HG03378 (cell line): ENCODE measurements around the gene NDUFA5.
"Not testable (repeated sequence)": the region's sequence is repeated elsewhere in the genome, so short reads cannot be mapped to it uniquely, and the experiment has no call there.

Experiments
- ATAC-seq: cut with Tn5 transposase; IDR thresholded peaks from one replicate; pipeline ENCODE4 v1.9.1; 2021; ENCODE audit warnings: mild to moderate bottlenecking, moderate library complexity; ENCODE audit not compliant: unreplicated experiment

NDUFA5 gene

GRCh38 chr7:123526533-123526932 is 31.1 kb downstream of the NDUFA5 start:
- ATAC-seq = not testable (repeated sequence)

- ATAC-seq = no peak
These were observed 35.6 kb downstream of the NDUFA5 start for GRCh38 chr7:123522066-123522465.

GRCh38 chr7:123505221-123505620 is 52.4 kb downstream of the NDUFA5 start:
- no peak for ATAC-seq

GRCh38 chr7:123502201-123502600 is 55.4 kb downstream of the NDUFA5 start:
- ATAC-seq = no peak

GRCh38 chr7:123500878-123501489 is 56.6 kb downstream of the NDUFA5 start:
- ATAC-seq = no peak

- ATAC-seq = no peak
These were observed 58.2 kb downstream of the NDUFA5 start for GRCh38 chr7:123499211-123499970.

- no peak for ATAC-seq
These were observed 59.0 kb downstream of the NDUFA5 start for GRCh38 chr7:123498601-123499000.

GRCh38 chr7:123498031-123498430 is 59.6 kb downstream of the NDUFA5 start:
- ATAC-seq = no peak

GRCh38 chr7:123494193-123494796 is 63.3 kb downstream of the NDUFA5 start:
- peak; percentile 71 for ATAC-seq

GRCh38 chr7:123492485-123492884 is 65.1 kb downstream of the NDUFA5 start:
- peak; percentile 82 for ATAC-seq
